Hepatocyte (in vitro differentiated cells): ENCODE results near the gene ASZ1. TPM values are rescaled to one million over a fixed set of nuclear protein-coding genes. Genes with fewer than 3 reads are reported as not detected.

ENCODE experiments used
- DNase-seq: peaks from one replicate; pipeline ENCODE4 v3.0.0-alpha.2; 2016; ENCODE audit warnings: low spot score
- H2AFZ ChIP-seq: fragments of 200-600 bp; sonication (generic); 2 replicates; pipeline ENCODE4 v1.6.0; 2016; ENCODE audit warnings: antibody characterized with exemption, mild to moderate bottlenecking
- H3K27ac ChIP-seq: fragments of 200-600 bp; sonication (generic); 2 replicates; pipeline ENCODE4 v1.5.1; 2016; ENCODE audit warnings: mild to moderate bottlenecking
- H3K27me3 ChIP-seq: fragments of 200-600 bp; sonication (generic); 2 replicates; pipeline ENCODE4 v1.6.1; 2016
- H3K36me3 ChIP-seq: fragments of 200-600 bp; sonication (generic); replicated peaks from 2 replicates; pipeline ENCODE4 v1.5.1; 2016; ENCODE audit warnings: low read depth; ENCODE audit not compliant: insufficient read depth
- H3K4me1 ChIP-seq: fragments of 200-600 bp; sonication (generic); 2 replicates; pipeline ENCODE4 v1.5.1; 2016; ENCODE audit warnings: mild to moderate bottlenecking, moderate library complexity; ENCODE audit not compliant: insufficient read depth
- H3K4me2 ChIP-seq: fragments of 200-600 bp; sonication (generic); 2 replicates; pipeline ENCODE4 v1.6.0; 2016
- H3K4me3 ChIP-seq: fragments of 200-600 bp; sonication (generic); 2 replicates; pipeline ENCODE4 v1.5.1; 2016; ENCODE audit warnings: mild to moderate bottlenecking
- H3K79me2 ChIP-seq: fragments of 200-600 bp; sonication (generic); 2 replicates; pipeline ENCODE4 v1.6.0; 2017; ENCODE audit warnings: mild to moderate bottlenecking
- H3K9me2 ChIP-seq: fragments of 200-600 bp; sonication (generic); replicated peaks from 2 replicates; pipeline ENCODE4 v1.6.0; 2017; ENCODE audit warnings: mild to moderate bottlenecking; ENCODE audit not compliant: insufficient read depth
- H3K9me3 ChIP-seq: fragments of 200-600 bp; sonication (generic); 2 replicates; pipeline ENCODE4 v1.5.1; 2016; ENCODE audit warnings: low read depth, mild to moderate bottlenecking
- H4K20me1 ChIP-seq: fragments of 200-600 bp; sonication (generic); 2 replicates; pipeline ENCODE4 v1.6.0; 2016; ENCODE audit warnings: mild to moderate bottlenecking; ENCODE audit not compliant: insufficient read depth, poor library complexity, severe bottlenecking
- CTCF ChIP-seq: fragments of 200-600 bp; sonication (generic); IDR thresholded peaks from 2 replicates; pipeline ENCODE4 v1.5.1; 2016; ENCODE audit warnings: antibody characterized with exemption, mild to moderate bottlenecking; ENCODE audit not compliant: poor library complexity
- EZH2 ChIP-seq: fragments of 200-600 bp; sonication (generic); IDR thresholded peaks from 2 replicates; pipeline ENCODE4 v1.6.1; 2016; ENCODE audit warnings: antibody characterized with exemption, mild to moderate bottlenecking, borderline replicate concordance
- EZH2phosphoT487 ChIP-seq: fragments of 200-600 bp; sonication (generic); IDR thresholded peaks from one replicate; pipeline ENCODE4 v1.6.1; 2018; ENCODE audit warnings: antibody characterized with exemption, mild to moderate bottlenecking, low read depth, moderate library complexity; ENCODE audit not compliant: unreplicated experiment, severe bottlenecking
- WGBS: methylation state at CpG from one replicate; pipeline ENCODE4 v1.1.6; 2016; ENCODE audit warnings: low lambda C conversion rate; ENCODE audit errors: missing lambda C conversion rate; 5-methylcytosine and 5-hydroxymethylcytosine counted together
- polyA plus RNA-seq: library from polyadenylated mRNA; unstranded; fragments of >200 nt; fragmentation: Nextera tagmentation; extraction: Ambion mirVana; gene quantifications from 2 replicates; pipeline ENCODE4 v1.2.1, GENCODE V29; 2016
- total RNA-seq: library from RNA; depleted of rRNA; stranded (reverse); fragments of >200 nt; gene quantifications from 2 replicates; pipeline ENCODE4 v1.2.3, GENCODE V29; 2014

Gene ASZ1
- total and polyA plus RNA-seq, 2 experiments from 2014 or later: 0.28 TPM; not detected in 1

- WGBS: 94% methylated on average over 3 of the region's 3 CpGs
- H3K4me3 ChIP-seq: no peak overlapping the region
- no peaks in the 10 kb centered on the region for H4K20me1 ChIP-seq
- H3K9me2 ChIP-seq: no peaks in the 10 kb centered on the region
- no peaks in the 10 kb centered on the region for H3K27me3 ChIP-seq
- H2AFZ ChIP-seq: no peak overlapping the region
- no peaks in the 10 kb centered on the region for H3K4me1 ChIP-seq
- H3K27ac ChIP-seq: no peak overlapping the region
- H3K36me3 ChIP-seq: no peaks in the 10 kb centered on the region
- no peaks in the 10 kb centered on the region for H3K9me3 ChIP-seq
- no peak for DNase-seq
- no peaks in the 10 kb centered on the region for H3K79me2 ChIP-seq
- TF ChIP-seq CTCF: no peak
- no peak overlapping the region for H3K4me2 ChIP-seq
Observed at GRCh38 chr7:117405519-117405918, 21.8 kb downstream of the ASZ1 start.

GRCh38 chr7:117403737-117404136 is 23.6 kb downstream of the ASZ1 start:
- Histone ChIP-seq H2AFZ (no peak overlapping the region), H4K20me1 (no peaks in the 10 kb centered on the region), H3K9me3 (no peaks in the 10 kb centered on the region), H3K4me1 (no peaks in the 10 kb centered on the region), H3K4me2 (no peak overlapping the region), H3K27me3 (no peaks in the 10 kb centered on the region), H3K36me3 (no peaks in the 10 kb centered on the region), H3K9me2 (no peaks in the 10 kb centered on the region), H3K27ac (no peak overlapping the region), H3K79me2 (no peaks in the 10 kb centered on the region), H3K4me3 (no peak overlapping the region)
- WGBS: 93% methylated on average over 8 of the region's 8 CpGs
- no peak for DNase-seq
- no peak for TF ChIP-seq CTCF

- no peaks in the 10 kb centered on the region for H3K9me2 ChIP-seq
- WGBS: 79% methylated on average over 2 of the region's 2 CpGs
- H4K20me1 ChIP-seq: no peaks in the 10 kb centered on the region
- no peak for DNase-seq
- H3K79me2 ChIP-seq: no peaks in the 10 kb centered on the region
- H3K36me3 ChIP-seq: no peaks in the 10 kb centered on the region
- no peak for TF ChIP-seq CTCF
- TF ChIP-seq EZH2phosphoT487: no peak
- no peak for TF ChIP-seq EZH2
- H3K27ac ChIP-seq: no peak overlapping the region
- H3K4me3 ChIP-seq: no peak overlapping the region
- no peak overlapping the region for H3K4me2 ChIP-seq
- no peak overlapping the region for H2AFZ ChIP-seq
- H3K4me1 ChIP-seq: no peaks in the 10 kb centered on the region
- H3K9me3 ChIP-seq: no peaks in the 10 kb centered on the region
- H3K27me3 ChIP-seq: no peaks in the 10 kb centered on the region
Observed at GRCh38 chr7:117402109-117402508, 25.2 kb downstream of the ASZ1 start.

- Histone ChIP-seq H3K27ac (no peak overlapping the region), H2AFZ (no peak overlapping the region), H3K9me3 (no peaks in the 10 kb centered on the region), H3K4me1 (no peaks in the 10 kb centered on the region), H4K20me1 (no peaks in the 10 kb centered on the region), H3K79me2 (no peaks in the 10 kb centered on the region), H3K4me2 (no peak overlapping the region), H3K9me2 (no peaks in the 10 kb centered on the region), H3K36me3 (no peaks in the 10 kb centered on the region), H3K4me3 (no peak overlapping the region), H3K27me3 (no peaks in the 10 kb centered on the region)
- no peak for TF ChIP-seq CTCF
- no peak for TF ChIP-seq EZH2phosphoT487
- TF ChIP-seq EZH2: no peak
- DNase-seq: no peak
- 68% methylated on average over 5 of the region's 5 CpGs for WGBS
Observed at GRCh38 chr7:117401293-117402002, 25.8 kb downstream of the ASZ1 start.
